Measurements from ENCODE around the gene XPNPEP2.
A peak's percentile ranks its signal among the peaks of the same experiment; 100 is the strongest.
"Not testable (repeated sequence)": the region's sequence is repeated elsewhere in the genome, so short reads cannot be mapped to it uniquely, and the experiment has no call there.

XPNPEP2 gene

DNA sequence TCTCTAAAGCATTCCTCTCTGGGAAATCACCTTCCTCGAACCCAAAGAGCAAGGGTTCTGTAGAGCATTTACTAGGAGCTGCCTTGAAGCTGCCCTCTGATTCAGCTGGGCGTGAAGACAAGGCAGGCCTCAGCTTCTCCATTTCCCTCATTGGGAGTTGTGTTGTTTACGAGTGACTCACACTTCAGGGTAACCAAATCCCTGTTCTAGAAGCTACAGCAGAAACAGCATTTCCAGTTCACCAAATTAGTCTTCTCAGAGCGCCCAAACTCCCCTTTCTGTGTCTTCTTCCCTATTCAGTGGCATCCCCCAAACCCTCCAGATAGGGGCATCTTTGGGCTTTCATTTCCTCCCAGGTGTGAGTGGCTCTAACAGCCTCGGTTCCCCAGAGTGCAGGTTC, 863 bp upstream of the XPNPEP2 start:
- no peak for TF ChIP-seq EZH2 (IDR thresholded peaks at IDR 0.05)
- TF ChIP-seq FOXP2 (optimal IDR thresholded peaks at IDR 0.05; ENCODE audit: control extremely low read depth, extremely low read length, insufficient read depth), result no peak
- TF ChIP-seq POLR2AphosphoS5 (IDR thresholded peaks at IDR 0.05; ENCODE audit: borderline replicate concordance, low read depth, low read length), result no peak
- Histone ChIP-seq H3K9ac (ENCODE audit: insufficient read length) (no peak overlapping the region), H3K36me3 (ENCODE audit: insufficient read depth, low read length) (no peaks in the 10 kb centered on the region), H3K9me3 (ENCODE audit: low read depth, low read length) (no peaks in the 10 kb centered on the region), H3K27ac (peak overlapping the region; percentile 89), H3K4me3 (peak overlapping the region; percentile 65)
- DNase-seq (ENCODE audit: low read depth, low spot score), result no peak

DNA sequence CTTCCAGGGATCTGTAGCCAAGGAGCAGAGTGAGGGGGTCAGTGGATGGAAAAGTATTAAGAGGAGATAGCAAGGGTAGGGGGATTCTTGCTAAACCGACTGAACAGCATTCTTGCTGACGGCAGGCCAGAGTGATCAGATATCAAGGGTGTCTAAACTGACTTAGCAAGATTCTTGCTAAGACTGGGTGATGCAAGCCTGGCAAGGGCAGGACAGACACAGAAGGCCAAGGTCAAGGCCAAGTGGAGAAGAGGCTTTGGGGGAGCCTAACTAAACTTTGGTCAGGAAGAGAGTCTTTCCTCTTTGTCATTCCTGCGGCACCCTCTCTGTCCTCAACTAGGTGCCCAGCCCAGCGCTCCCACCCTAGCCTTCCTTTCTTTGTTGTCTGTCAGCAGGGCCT, 799 bp downstream of the XPNPEP2 start:
- no peak for TF ChIP-seq EZH2 (IDR thresholded peaks at IDR 0.05)
- no peak for DNase-seq (ENCODE audit: low read depth, low spot score)
- no peaks in the 10 kb centered on the region for H3K36me3 ChIP-seq (ENCODE audit: insufficient read depth, low read length)

DNA sequence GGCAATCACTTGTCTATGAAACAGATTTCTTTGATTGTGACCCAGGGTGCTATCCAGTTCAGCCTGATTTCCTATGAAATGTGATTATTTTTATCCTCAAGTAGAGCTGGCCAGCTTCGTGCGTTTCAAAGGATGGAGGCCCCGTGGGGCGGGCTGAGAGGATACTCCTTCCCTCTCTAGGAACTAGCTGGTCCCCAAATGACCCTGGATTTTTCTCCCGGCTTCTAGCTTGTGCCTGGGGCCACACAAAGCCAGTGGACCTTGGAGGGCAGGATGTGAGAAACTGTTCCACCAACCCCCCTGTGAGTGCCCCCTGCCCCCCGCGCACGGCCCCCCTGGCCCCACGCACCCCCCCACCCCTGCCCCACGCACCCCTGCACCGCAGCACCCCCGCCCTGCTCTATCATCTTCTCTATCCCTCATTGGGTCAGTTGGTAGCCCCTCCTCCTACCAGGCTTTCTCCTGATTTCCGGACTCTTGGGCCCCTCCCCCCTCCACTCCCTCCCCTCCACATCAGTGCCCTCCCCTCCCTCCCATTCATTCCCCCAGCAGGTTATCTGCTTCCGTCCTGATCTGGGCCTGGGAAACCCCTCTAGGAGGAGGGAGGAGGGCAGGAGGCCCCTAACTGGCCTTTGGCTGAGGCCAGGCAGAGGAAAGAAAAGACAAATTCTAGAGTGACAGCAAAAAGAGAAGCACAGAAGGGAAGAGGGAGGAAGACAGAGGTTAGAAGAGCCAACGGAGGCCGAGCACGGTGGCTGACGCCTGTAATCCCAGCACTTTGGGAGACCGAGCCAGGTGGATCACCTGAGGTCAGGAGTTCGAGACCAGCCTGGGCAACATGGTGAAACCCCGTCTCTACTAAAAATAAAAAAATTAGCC, 3.3 kb downstream of the XPNPEP2 start:
- Histone ChIP-seq H3K36me3 (ENCODE audit: insufficient read depth, low read length) (no peaks in the 10 kb centered on the region), H3K27ac (peak overlapping the region; percentile 81), H3K9me3 (ENCODE audit: low read depth, low read length) (no peaks in the 10 kb centered on the region), H3K4me3 (no peak overlapping the region), H3K9ac (ENCODE audit: insufficient read length) (no peak overlapping the region)
- TF ChIP-seq POLR2AphosphoS5 (IDR thresholded peaks at IDR 0.05; ENCODE audit: borderline replicate concordance, low read depth, low read length), result no peak
- no peak for TF ChIP-seq EZH2 (IDR thresholded peaks at IDR 0.05)
- TF ChIP-seq FOXP2 (optimal IDR thresholded peaks at IDR 0.05; ENCODE audit: control extremely low read depth, extremely low read length, insufficient read depth), result no peak
- no peak for DNase-seq (ENCODE audit: low read depth, low spot score)

More for the DNA sequence above, 799 bp downstream of the XPNPEP2 start:
- no peaks in the 10 kb centered on the region for H3K9me3 ChIP-seq (ENCODE audit: low read depth, low read length)
- H3K9ac ChIP-seq (ENCODE audit: insufficient read length), result peak overlapping the region; percentile 70
- peak overlapping the region; percentile 89 for H3K27ac ChIP-seq
- H3K4me3 ChIP-seq, result peak overlapping the region; percentile 65

DNA sequence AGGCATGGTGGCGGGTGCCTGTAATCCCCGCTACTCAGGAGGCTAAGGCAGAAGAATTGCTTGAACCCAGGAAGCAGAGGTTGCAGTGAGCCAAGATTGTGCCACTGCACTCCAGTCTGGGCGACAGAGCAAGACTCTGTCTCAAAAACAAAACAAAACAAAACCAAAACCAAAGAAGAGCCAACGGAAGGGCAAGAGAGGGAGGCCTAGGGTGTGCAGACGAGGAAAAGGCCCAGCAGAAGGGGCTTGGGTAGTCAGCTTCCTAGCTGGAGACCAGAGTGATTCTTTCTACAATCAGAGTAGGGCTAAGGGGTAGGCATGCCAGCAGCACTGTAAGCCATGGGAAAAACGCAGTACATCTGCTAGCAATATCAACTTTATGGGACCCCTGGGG, 4.0 kb downstream of the XPNPEP2 start:
- DNase-seq (ENCODE audit: low read depth, low spot score); H3K4me3 ChIP-seq; H3K36me3 ChIP-seq (ENCODE audit: insufficient read depth, low read length); H3K9me3 ChIP-seq (ENCODE audit: low read depth, low read length); H3K9ac ChIP-seq (ENCODE audit: insufficient read length): not testable (repeated sequence)
- H3K27ac ChIP-seq, result peak overlapping the region; percentile 81

DNA sequence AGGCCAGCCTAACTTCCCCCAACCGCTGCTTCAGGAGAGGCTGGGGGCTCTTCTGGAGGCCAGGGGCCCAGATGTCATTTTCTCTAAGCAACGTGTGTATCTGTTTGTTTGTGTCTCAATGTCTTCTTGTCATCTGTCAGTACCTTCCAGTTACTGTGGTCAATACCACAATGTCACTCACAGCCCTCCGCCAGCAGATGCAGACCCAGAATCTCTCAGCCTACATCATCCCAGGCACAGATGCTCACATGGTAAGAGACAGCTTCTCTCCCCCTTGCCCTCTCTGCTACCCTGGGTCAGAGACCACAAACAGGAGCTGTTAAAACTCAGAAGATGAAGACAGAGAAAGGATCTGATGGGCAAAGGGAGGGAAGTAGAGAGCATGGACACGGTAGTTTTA, 5.0 kb downstream of the XPNPEP2 start:
- H3K27ac ChIP-seq, result no peak overlapping the region
- TF ChIP-seq POLR2AphosphoS5 (IDR thresholded peaks at IDR 0.05; ENCODE audit: borderline replicate concordance, low read depth, low read length), result no peak
- no peak for TF ChIP-seq FOXP2 (optimal IDR thresholded peaks at IDR 0.05; ENCODE audit: control extremely low read depth, extremely low read length, insufficient read depth)
- no peak for TF ChIP-seq EZH2 (IDR thresholded peaks at IDR 0.05)
- no peaks in the 10 kb centered on the region for H3K9me3 ChIP-seq (ENCODE audit: low read depth, low read length)
- no peak overlapping the region for H3K4me3 ChIP-seq
- H3K36me3 ChIP-seq (ENCODE audit: insufficient read depth, low read length), result no peaks in the 10 kb centered on the region
- DNase-seq (ENCODE audit: low read depth, low spot score), result no peak
- no peak overlapping the region for H3K9ac ChIP-seq (ENCODE audit: insufficient read length)

DNA sequence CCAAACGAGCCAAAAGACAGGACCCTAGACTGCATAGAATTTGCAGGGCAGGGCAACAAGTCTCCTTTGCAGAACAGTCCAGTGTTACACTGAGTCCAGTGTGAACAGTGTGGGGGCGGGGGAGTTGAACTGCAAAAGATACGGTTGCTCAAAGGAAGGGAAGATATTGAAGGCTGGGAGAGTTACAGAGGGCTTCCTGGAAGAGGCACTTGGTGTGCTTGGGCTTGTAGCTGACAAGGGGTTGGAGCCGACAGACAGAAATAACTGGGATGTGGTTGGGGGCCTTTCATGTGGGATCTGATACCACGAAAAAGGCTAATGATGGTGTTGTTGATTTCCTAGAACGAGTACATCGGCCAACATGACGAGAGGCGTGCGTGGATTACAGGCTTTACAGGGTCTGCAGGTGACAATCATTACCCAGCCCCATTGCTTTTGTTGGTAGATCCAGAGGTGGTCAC, 6.1 kb downstream of the XPNPEP2 start:
- no peak for TF ChIP-seq FOXP2 (optimal IDR thresholded peaks at IDR 0.05; ENCODE audit: control extremely low read depth, extremely low read length, insufficient read depth)
- no peak for TF ChIP-seq POLR2AphosphoS5 (IDR thresholded peaks at IDR 0.05; ENCODE audit: borderline replicate concordance, low read depth, low read length)
- no peak for TF ChIP-seq EZH2 (IDR thresholded peaks at IDR 0.05)
- Histone ChIP-seq H3K27ac (no peak overlapping the region), H3K4me3 (no peak overlapping the region), H3K9me3 (ENCODE audit: low read depth, low read length) (no peaks in the 10 kb centered on the region), H3K36me3 (ENCODE audit: insufficient read depth, low read length) (no peaks in the 10 kb centered on the region), H3K9ac (ENCODE audit: insufficient read length) (no peak overlapping the region)
- DNase-seq (ENCODE audit: low read depth, low spot score), result no peak

DNA sequence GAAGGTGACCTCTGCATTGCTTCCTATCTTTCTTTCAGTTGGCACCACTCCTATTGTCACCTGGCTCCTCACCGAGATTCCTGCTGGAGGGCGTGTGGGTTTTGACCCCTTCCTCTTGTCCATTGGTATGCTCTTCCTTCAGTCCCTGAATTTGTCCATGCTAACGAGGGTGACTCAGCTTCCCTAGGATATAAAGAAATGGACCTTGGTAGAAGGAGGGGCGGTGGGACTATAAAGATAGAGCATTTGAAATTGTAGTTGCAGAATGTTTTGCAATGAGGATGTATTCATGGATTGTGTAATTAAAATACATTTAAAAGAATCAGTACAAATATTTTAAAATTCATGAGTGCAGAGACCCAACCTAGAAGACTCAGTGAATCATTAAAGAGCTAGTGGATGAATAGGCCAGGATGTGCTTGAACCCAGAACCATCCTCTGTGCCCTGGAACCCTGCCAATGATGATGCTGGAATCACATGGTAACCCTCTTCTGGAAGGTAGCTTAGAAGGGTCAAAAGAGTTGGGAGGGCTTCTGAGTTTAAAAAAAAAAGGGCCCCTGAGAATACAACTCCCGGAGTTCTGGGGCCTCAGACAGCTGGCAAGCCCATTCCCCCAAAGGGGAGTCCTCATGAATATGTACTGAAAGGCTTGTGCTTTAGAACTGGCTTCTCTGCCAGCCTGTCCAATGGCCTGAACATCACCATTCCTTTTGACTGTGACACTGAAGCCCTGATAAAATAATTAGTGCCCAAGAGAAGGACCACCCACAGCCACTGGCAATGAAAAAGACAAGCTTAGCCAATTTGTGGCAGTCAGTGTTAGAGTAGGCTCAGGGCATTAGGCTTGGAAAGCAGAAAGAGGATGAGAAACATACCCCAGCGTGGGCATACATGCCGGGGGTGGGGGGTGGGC, 8.0 kb downstream of the XPNPEP2 start:
- no peaks in the 10 kb centered on the region for H3K36me3 ChIP-seq (ENCODE audit: insufficient read depth, low read length)
- DNase-seq (ENCODE audit: low read depth, low spot score), result no peak
- no peak for TF ChIP-seq POLR2AphosphoS5 (IDR thresholded peaks at IDR 0.05; ENCODE audit: borderline replicate concordance, low read depth, low read length)
- TF ChIP-seq EZH2 (IDR thresholded peaks at IDR 0.05), result no peak
- TF ChIP-seq FOXP2 (optimal IDR thresholded peaks at IDR 0.05; ENCODE audit: control extremely low read depth, extremely low read length, insufficient read depth), result no peak
- H3K9ac ChIP-seq (ENCODE audit: insufficient read length), result no peak overlapping the region
- no peak overlapping the region for H3K4me3 ChIP-seq
- H3K9me3 ChIP-seq (ENCODE audit: low read depth, low read length), result no peaks in the 10 kb centered on the region
- no peak overlapping the region for H3K27ac ChIP-seq

DNA sequence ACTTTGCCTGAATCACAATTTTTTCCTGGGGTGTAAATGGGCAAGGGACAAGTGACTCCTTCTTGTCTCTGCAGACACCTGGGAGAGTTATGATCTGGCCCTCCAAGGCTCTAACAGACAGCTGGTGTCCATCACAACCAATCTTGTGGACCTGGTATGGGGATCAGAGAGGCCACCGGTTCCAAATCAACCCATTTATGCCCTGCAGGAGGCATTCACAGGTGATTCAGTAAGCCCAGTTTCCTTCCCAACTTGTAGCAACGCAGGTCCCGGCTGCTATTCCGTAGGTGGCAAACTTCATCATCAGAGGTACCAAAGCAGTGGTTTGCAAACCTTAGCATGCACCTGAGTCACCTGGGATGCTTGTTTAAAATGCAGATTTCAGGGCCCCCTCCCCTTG, 8.8 kb downstream of the XPNPEP2 start:
- no peak overlapping the region for H3K27ac ChIP-seq

More for the DNA sequence above, 8.8 kb downstream of the XPNPEP2 start:
- Histone ChIP-seq H3K4me3 (no peak overlapping the region), H3K9me3 (ENCODE audit: low read depth, low read length) (no peaks in the 10 kb centered on the region), H3K36me3 (ENCODE audit: insufficient read depth, low read length) (no peaks in the 10 kb centered on the region), H3K9ac (ENCODE audit: insufficient read length) (no peak overlapping the region)
- no peak for DNase-seq (ENCODE audit: low read depth, low spot score)
- TF ChIP-seq POLR2AphosphoS5 (IDR thresholded peaks at IDR 0.05; ENCODE audit: borderline replicate concordance, low read depth, low read length), result no peak
- no peak for TF ChIP-seq FOXP2 (optimal IDR thresholded peaks at IDR 0.05; ENCODE audit: control extremely low read depth, extremely low read length, insufficient read depth)
- no peak for TF ChIP-seq EZH2 (IDR thresholded peaks at IDR 0.05)
